HepG2 (cell line): ENCODE results near the gene PSMD5. TPM values are rescaled to one million over a fixed set of nuclear protein-coding genes. Genes with fewer than 3 reads are reported as not detected.
A peak's percentile ranks its signal among the peaks of the same experiment; 100 is the strongest.

ENCODE experiments used
- AHDC1 ChIP-seq: sonication (generic); formaldehyde crosslinking; IDR thresholded peaks from 2 replicates; pipeline ENCODE4 v1.5.1; 2020; ENCODE audit warnings: mild to moderate bottlenecking, missing genetic modification reagents, borderline replicate concordance
- CCDC6 ChIP-seq: sonication (generic); formaldehyde crosslinking; IDR thresholded peaks from 2 replicates; pipeline ENCODE4 v1.8.1; 2022; ENCODE audit warnings: mild to moderate bottlenecking, missing genetic modification reagents, moderate library complexity
- CEBPB ChIP-seq: IDR thresholded peaks from 2 replicates; pipeline ENCODE4 v1.6.1; 2011; ENCODE audit warnings: low read depth, low read length, improper control_type of control experiment, borderline replicate concordance
- CENPX ChIP-seq: sonication (generic); formaldehyde crosslinking; IDR thresholded peaks from 2 replicates; pipeline ENCODE4 v1.9.0; 2021; ENCODE audit warnings: mild to moderate bottlenecking, missing genetic modification reagents, moderate library complexity
- CHD4 ChIP-seq: fragments of 200-600 bp; sonication (generic); IDR thresholded peaks from 2 replicates; pipeline ENCODE4 v1.7.0; 2017; ENCODE audit warnings: mild to moderate bottlenecking, low read length, borderline replicate concordance
- DNMT3B ChIP-seq: conservative IDR thresholded peaks from 2 replicates; pipeline ENCODE4 v1.6.1; 2016; ENCODE audit warnings: missing biosample characterization, control low read depth
- GABPA ChIP-seq, 2 experiments: IDR thresholded peaks; 2 replicates each; pipeline ENCODE4 v1.6.1; 2011 to 2016; ENCODE audit warnings: low read depth in 2 of 2, low read length in 1 of 2, missing biosample characterization in 1 of 2, missing genetic modification characterization in 1 of 2
- HDAC2 ChIP-seq: sonication (generic); formaldehyde crosslinking; IDR thresholded peaks from 2 replicates; pipeline ENCODE4 v1.4.0; 2020; ENCODE audit warnings: missing genetic modification reagents
- HMGXB3 ChIP-seq: sonication (generic); formaldehyde crosslinking; IDR thresholded peaks from 2 replicates; pipeline ENCODE4 v1.4.0; 2020; ENCODE audit warnings: missing genetic modification reagents, borderline replicate concordance
- MNT ChIP-seq: fragments of 450-650 bp; IDR thresholded peaks from 2 replicates; pipeline ENCODE4 v1.6.1; 2016
- MXD4 ChIP-seq: IDR thresholded peaks from 2 replicates; pipeline ENCODE4 v1.6.1; 2016; ENCODE audit warnings: mild to moderate bottlenecking, missing biosample characterization, missing genetic modification reagents
- PTBP1 ChIP-seq: fragments of 200-400 bp; formaldehyde crosslinking; IDR thresholded peaks from 2 replicates; pipeline ENCODE4 v1.6.1; 2018; ENCODE audit warnings: low read length, low read depth; ENCODE audit not compliant: poor library complexity, severe bottlenecking
- RFX3 ChIP-seq: IDR thresholded peaks from 2 replicates; pipeline ENCODE4 v1.6.1; 2016; ENCODE audit warnings: missing biosample characterization, missing genetic modification reagents
- SRF ChIP-seq: IDR thresholded peaks from 2 replicates; pipeline ENCODE4 v1.6.1; 2011; ENCODE audit warnings: mild to moderate bottlenecking, low read depth, low read length, moderate library complexity
- TBP ChIP-seq: sonication (generic); formaldehyde crosslinking; IDR thresholded peaks from 2 replicates; pipeline ENCODE4 v1.5.0; 2020; ENCODE audit warnings: missing genetic modification reagents
- TBX3 ChIP-seq: fragments of 450-650 bp; IDR thresholded peaks from 2 replicates; pipeline ENCODE4 v1.6.1; 2017; ENCODE audit warnings: antibody characterized with exemption, mild to moderate bottlenecking, inconsistent platforms, borderline replicate concordance
- ZFY ChIP-seq: sonication (generic); formaldehyde crosslinking; IDR thresholded peaks from 2 replicates; pipeline ENCODE4 v1.4.0; 2020; ENCODE audit warnings: missing genetic modification reagents
- ZNF572 ChIP-seq: sonication (generic); formaldehyde crosslinking; IDR thresholded peaks from 2 replicates; pipeline ENCODE4 v1.5.1; 2020; ENCODE audit warnings: mild to moderate bottlenecking, missing genetic modification reagents
- polyA plus RNA-seq, 8 experiments: library from polyadenylated mRNA; depleted of rRNA in 3 of 8; stranded (reverse) in 7 of 8; unstranded in 1 of 8; fragments of >200 nt; fragmentation: Illumina TruSeq in 4 of 8; extraction: Trizol in 4 of 8; gene quantifications; 2 replicates each; pipeline versions ENCODE4 v1.2.1 to v1.2.3, GENCODE V29; 2011 to 2016; ENCODE audit warnings: low read depth in 4 of 8, missing spikeins in 1 of 8, mixed read lengths in 1 of 8; ENCODE audit not compliant: insufficient read depth in 1 of 8
- total RNA-seq, 5 experiments: library from RNA; depleted of rRNA; stranded (reverse); fragments of >200 nt; fragmentation: Illumina TruSeq; extraction: Trizol; gene quantifications; 2 replicates each; pipeline ENCODE4 v1.2.3, GENCODE V29; 2016; ENCODE audit warnings: low read depth in 1 of 5
- TF ChIP-seq, protein P1 (sequence below): sonication (generic); formaldehyde crosslinking; IDR thresholded peaks from 2 replicates; pipeline ENCODE4 v1.4.0; 2020; ENCODE audit warnings: mild to moderate bottlenecking, missing genetic modification reagents

Gene PSMD5
- total and polyA plus RNA-seq, 2 of the 13 experiments (the other 11 are each of a cell fraction or from before 2014, with no cell fraction given), result 12.7 to 18.1 TPM

GRCh38 chr9:120783602-120784047 is 59.1 kb downstream of the PSMD5 start (continued):
- TF ChIP-seq RFX3 (CRISPR knock-in tag) (no peak), CHD4 (no peak), GABPA (IDR thresholded peaks at IDR 0.05; ENCODE audit: low read depth, low read length) (no peak), GABPA (CRISPR knock-in tag; IDR thresholded peaks at IDR 0.05; ENCODE audit: low read depth) (no peak), SRF (no peak), MXD4 (CRISPR knock-in tag) (no peak), HDAC2 (CRISPR knock-in tag) (0 out of 2 replicates have a peak, but pooled peaks have one; percentile 48), TBP (no peak), CEBPB (peak; percentile 84), HMGXB3 (no peak), PTBP1 (no peak), DNMT3B (no peak), ZFY (no peak), MNT (no peak), CCDC6 (CRISPR knock-in tag) (no peak), ZNF572 (CRISPR knock-in tag) (no peak), CENPX (CRISPR knock-in tag) (no peak), TBX3 (0 out of 2 replicates have a peak, but pooled peaks have one; percentile 32), AHDC1 (CRISPR knock-in tag) (no peak)
- TF ChIP-seq, protein P1, sequence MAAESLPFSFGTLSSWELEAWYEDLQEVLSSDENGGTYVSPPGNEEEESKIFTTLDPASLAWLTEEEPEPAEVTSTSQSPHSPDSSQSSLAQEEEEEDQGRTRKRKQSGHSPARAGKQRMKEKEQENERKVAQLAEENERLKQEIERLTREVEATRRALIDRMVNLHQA, result no peak
